MM.1S (cell line): ENCODE results near the gene AEBP1.

Experiments used
- DNase-seq: peaks from one replicate; pipeline ENCODE4 v3.0.0-alpha.2; 2015
- H2AFZ ChIP-seq: fragments of 300-600 bp; sonication (generic); 2 replicates; pipeline ENCODE4 v1.6.0; 2016; ENCODE audit warnings: antibody characterized with exemption, low read length
- H3F3A ChIP-seq: fragments of 300-600 bp; sonication (generic); 2 replicates; pipeline ENCODE4 v1.6.1; 2016; ENCODE audit warnings: mild to moderate bottlenecking, antibody characterized with exemption, low read length, moderate library complexity, mixed read lengths; ENCODE audit not compliant: insufficient read depth
- H3K27ac ChIP-seq: fragments of 300-600 bp; sonication (generic); 2 replicates; pipeline ENCODE4 v1.5.1; 2016; ENCODE audit warnings: mild to moderate bottlenecking, low read length
- H3K27me3 ChIP-seq: fragments of 300-600 bp; sonication (generic); replicated peaks from 2 replicates; pipeline ENCODE4 v1.6.0; 2016; ENCODE audit warnings: low read length; ENCODE audit not compliant: insufficient read depth
- H3K36me3 ChIP-seq: fragments of 300-600 bp; sonication (generic); replicated peaks from 2 replicates; pipeline ENCODE4 v1.6.1; 2016; ENCODE audit warnings: mild to moderate bottlenecking, low read length, mixed read lengths; ENCODE audit not compliant: insufficient read depth
- H3K4me1 ChIP-seq: fragments of 300-600 bp; sonication (generic); 2 replicates; pipeline ENCODE4 v1.6.1; 2016; ENCODE audit warnings: low read length, mixed read lengths
- H3K4me2 ChIP-seq: fragments of 300-600 bp; sonication (generic); 2 replicates; pipeline ENCODE4 v1.6.0; 2016; ENCODE audit warnings: low read depth, low read length
- H3K4me3 ChIP-seq: fragments of 300-600 bp; sonication (generic); 2 replicates; pipeline ENCODE4 v1.5.1; 2016; ENCODE audit warnings: low read length, mixed read lengths
- H3K79me2 ChIP-seq: fragments of 300-600 bp; sonication (generic); 2 replicates; pipeline ENCODE4 v1.6.1; 2016; ENCODE audit warnings: mixed run types, low read length, mixed read lengths
- H3K9ac ChIP-seq: fragments of 300-600 bp; sonication (generic); 2 replicates; pipeline ENCODE4 v1.6.1; 2016; ENCODE audit warnings: low read length, mixed read lengths
- H3K9me2 ChIP-seq: fragments of 300-600 bp; sonication (generic); replicated peaks from 2 replicates; pipeline ENCODE4 v1.6.1; 2016; ENCODE audit warnings: mild to moderate bottlenecking, low read length, mixed read lengths; ENCODE audit not compliant: insufficient read depth
- H3K9me3 ChIP-seq: fragments of 300-600 bp; sonication (generic); replicated peaks from 2 replicates; pipeline ENCODE4 v1.6.1; 2016; ENCODE audit warnings: mild to moderate bottlenecking, low read length, mixed read lengths; ENCODE audit not compliant: insufficient read depth
- H4K20me1 ChIP-seq: fragments of 300-600 bp; sonication (generic); 2 replicates; pipeline ENCODE4 v1.6.1; 2016; ENCODE audit warnings: mild to moderate bottlenecking, low read length, moderate library complexity, mixed read lengths; ENCODE audit not compliant: insufficient read depth
- CTCF ChIP-seq: fragments of 300-600 bp; sonication (generic); IDR thresholded peaks from 2 replicates; pipeline ENCODE4 v1.5.1; 2016; ENCODE audit warnings: antibody characterized with exemption, low read length, mixed read lengths
- EZH2 ChIP-seq: fragments of 300-600 bp; sonication (generic); optimal IDR thresholded peaks from 2 replicates; pipeline ENCODE3; 2017; ENCODE audit warnings: low read depth, mild to moderate bottlenecking, antibody characterized with exemption, low read length, mixed read lengths
- EZH2phosphoT487 ChIP-seq: fragments of 300-600 bp; sonication (generic); IDR thresholded peaks from 2 replicates; pipeline ENCODE4 v1.6.1; 2018; ENCODE audit warnings: antibody characterized with exemption, low read length

Gene AEBP1

GRCh38 chr7:44080686-44081265, 23.4 kb upstream of the AEBP1 start:
- no peak overlapping the region for H3K27ac ChIP-seq
- H4K20me1 ChIP-seq: no peaks in the 10 kb centered on the region
- TF ChIP-seq EZH2phosphoT487 (no peak), EZH2 (no peak), CTCF (no peak)
- H3K9me3 ChIP-seq: no peaks in the 10 kb centered on the region
- no peak overlapping the region for H3K4me3 ChIP-seq
- H3K79me2 ChIP-seq: peaks cover 9% of the 10 kb centered on the region; the same call in 1 of the 2 replicates
- H2AFZ ChIP-seq: no peak overlapping the region
- no peak for DNase-seq
- H3K9ac ChIP-seq: no peak overlapping the region
- peaks cover 9% of the 10 kb centered on the region for H3F3A ChIP-seq
- 0 out of 2 replicates have a peak, but pooled peaks cover 4% of the 10 kb centered on the region for H3K27me3 ChIP-seq
- no peaks in the 10 kb centered on the region for H3K36me3 ChIP-seq
- peak overlapping the region; percentile 91; the same call in 1 of the 2 replicates for H3K4me2 ChIP-seq
- no peaks in the 10 kb centered on the region for H3K4me1 ChIP-seq
- no peaks in the 10 kb centered on the region for H3K9me2 ChIP-seq

- peak; percentile 25 for DNase-seq
- no peaks in the 10 kb centered on the region for H4K20me1 ChIP-seq
- no peaks in the 10 kb centered on the region for H3K9me3 ChIP-seq
- 0 out of 2 replicates have a peak, but pooled peaks cover 4% of the 10 kb centered on the region for H3K27me3 ChIP-seq
- TF ChIP-seq EZH2: no peak
- peak overlapping the region; percentile 91; the same call in 1 of the 2 replicates for H3K4me2 ChIP-seq
- H3K9ac ChIP-seq: peak overlapping the region; percentile 92; the same call in 1 of the 2 replicates
- no peaks in the 10 kb centered on the region for H3K36me3 ChIP-seq
- no peaks in the 10 kb centered on the region for H3K9me2 ChIP-seq
- H3K4me1 ChIP-seq: no peaks in the 10 kb centered on the region
- no peak overlapping the region for H3K27ac ChIP-seq
- H3K4me3 ChIP-seq: peak overlapping the region; percentile 96; the same call in 1 of the 2 replicates
- H3F3A ChIP-seq: peaks cover 9% of the 10 kb centered on the region
- H2AFZ ChIP-seq: no peak overlapping the region
- H3K79me2 ChIP-seq: peaks cover 9% of the 10 kb centered on the region; the same call in 1 of the 2 replicates
Observed at GRCh38 chr7:44081266-44081748, 22.8 kb upstream of the AEBP1 start.

GRCh38 chr7:44082541-44083207, 21.5 kb upstream of the AEBP1 start:
- peak; percentile 99 for DNase-seq
- no peaks in the 10 kb centered on the region for H4K20me1 ChIP-seq
- no peaks in the 10 kb centered on the region for H3K9me2 ChIP-seq
- H3K79me2 ChIP-seq: peaks cover 9% of the 10 kb centered on the region; the same call in 1 of the 2 replicates
- peak overlapping the region; percentile 83 for H3K4me2 ChIP-seq
- H3K4me3 ChIP-seq: peak overlapping the region; percentile 65
- peak overlapping the region; percentile 65 for H3K9ac ChIP-seq
- peak overlapping the region; percentile 84 for H2AFZ ChIP-seq
- no peaks in the 10 kb centered on the region for H3K9me3 ChIP-seq
- 0 out of 2 replicates have a peak, but pooled peaks cover 4% of the 10 kb centered on the region for H3K27me3 ChIP-seq
- peak overlapping the region; percentile 36; the same call in 1 of the 2 replicates for H3K27ac ChIP-seq
- peaks cover 9% of the 10 kb centered on the region for H3F3A ChIP-seq
- no peaks in the 10 kb centered on the region for H3K4me1 ChIP-seq
- no peaks in the 10 kb centered on the region for H3K36me3 ChIP-seq
- no peak for TF ChIP-seq EZH2phosphoT487
- TF ChIP-seq CTCF: no peak
- TF ChIP-seq EZH2: no peak
